ENCODE measurements around the gene ACSBG1.

The ACSBG1 gene

DNA sequence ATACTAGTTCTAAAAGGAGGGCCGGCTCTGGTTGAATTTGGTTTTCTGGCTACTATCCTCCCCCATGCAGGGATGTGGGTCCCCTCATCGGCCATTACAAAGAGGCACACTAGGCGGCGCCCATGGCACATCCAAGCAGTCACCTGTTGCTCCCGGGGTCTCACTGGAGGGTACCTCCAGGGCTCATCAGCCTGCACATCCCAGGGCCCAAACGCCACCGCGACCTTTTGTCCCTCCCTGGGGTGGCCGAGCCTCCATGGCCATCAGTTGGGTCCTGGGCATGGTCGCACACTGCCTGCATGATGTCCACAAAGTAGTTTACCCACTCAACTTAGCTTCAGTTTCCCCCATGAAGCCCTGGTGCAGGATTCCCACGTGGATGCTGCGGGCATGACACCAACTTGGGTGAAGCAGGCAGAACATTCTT lies 56.9 kb downstream of the ACSBG1 start:
- H3K79me2 ChIP-seq (ENCODE audit: insufficient read depth, low read length): no peaks in the 10 kb centered on the region

DNA sequence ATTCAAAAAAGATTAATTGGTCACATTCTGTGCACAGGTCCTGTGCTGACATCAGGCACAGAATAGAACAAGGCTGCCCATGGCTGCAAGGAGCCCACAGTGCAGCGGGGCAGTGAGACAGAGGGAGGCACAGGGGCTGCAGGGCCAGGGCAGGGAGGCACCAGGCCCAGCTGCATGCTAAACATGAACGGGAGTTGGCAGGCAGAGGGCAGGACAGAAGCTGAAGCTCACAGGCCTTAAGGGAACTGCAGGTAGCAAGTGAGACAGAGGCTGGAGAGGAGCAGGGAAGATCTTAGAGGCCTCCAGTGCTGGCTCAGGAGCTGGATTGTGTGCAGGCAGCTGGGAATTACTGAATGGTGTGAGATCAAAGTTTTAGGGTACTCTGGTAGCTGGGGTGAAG lies 59.0 kb downstream of the ACSBG1 start:
- Histone ChIP-seq H3K36me3 (ENCODE audit: low read length) (no peaks in the 10 kb centered on the region), H3K9ac (ENCODE audit: low read length) (no peak overlapping the region)

More for the DNA sequence above, 56.9 kb downstream of the ACSBG1 start:
- Histone ChIP-seq H3K36me3 (ENCODE audit: low read length) (no peaks in the 10 kb centered on the region), H3F3A (ENCODE audit: insufficient read depth) (no peaks in the 10 kb centered on the region), H3K4me2 (ENCODE audit: low read depth, low read length, poor library complexity, severe bottlenecking) (no peak overlapping the region), H3K9ac (ENCODE audit: low read length) (no peak overlapping the region), H4K20me1 (ENCODE audit: low read depth, low read length) (no peaks in the 10 kb centered on the region), H3K27me3 (ENCODE audit: low read length) (no peaks in the 10 kb centered on the region), H2AFZ (ENCODE audit: low read depth, low read length, severe bottlenecking) (no peak overlapping the region), H3K9me3 (ENCODE audit: insufficient read depth, low read length) (no peaks in the 10 kb centered on the region), H3K27ac (ENCODE audit: low read depth, low read length) (no peak overlapping the region), H3K9me2 (replicated peaks; ENCODE audit: insufficient read depth, low read length) (no peaks in the 10 kb centered on the region), H3K4me3 (ENCODE audit: insufficient read depth, low read length, poor library complexity, severe bottlenecking) (no peak overlapping the region)
- TF ChIP-seq, protein P1, sequence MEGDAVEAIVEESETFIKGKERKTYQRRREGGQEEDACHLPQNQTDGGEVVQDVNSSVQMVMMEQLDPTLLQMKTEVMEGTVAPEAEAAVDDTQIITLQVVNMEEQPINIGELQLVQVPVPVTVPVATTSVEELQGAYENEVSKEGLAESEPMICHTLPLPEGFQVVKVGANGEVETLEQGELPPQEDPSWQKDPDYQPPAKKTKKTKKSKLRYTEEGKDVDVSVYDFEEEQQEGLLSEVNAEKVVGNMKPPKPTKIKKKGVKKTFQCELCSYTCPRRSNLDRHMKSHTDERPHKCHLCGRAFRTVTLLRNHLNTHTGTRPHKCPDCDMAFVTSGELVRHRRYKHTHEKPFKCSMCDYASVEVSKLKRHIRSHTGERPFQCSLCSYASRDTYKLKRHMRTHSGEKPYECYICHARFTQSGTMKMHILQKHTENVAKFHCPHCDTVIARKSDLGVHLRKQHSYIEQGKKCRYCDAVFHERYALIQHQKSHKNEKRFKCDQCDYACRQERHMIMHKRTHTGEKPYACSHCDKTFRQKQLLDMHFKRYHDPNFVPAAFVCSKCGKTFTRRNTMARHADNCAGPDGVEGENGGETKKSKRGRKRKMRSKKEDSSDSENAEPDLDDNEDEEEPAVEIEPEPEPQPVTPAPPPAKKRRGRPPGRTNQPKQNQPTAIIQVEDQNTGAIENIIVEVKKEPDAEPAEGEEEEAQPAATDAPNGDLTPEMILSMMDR (IDR thresholded peaks at IDR 0.05; ENCODE audit: insufficient read depth, low read length, poor library complexity, severe bottlenecking): peak; percentile 80
- no peak for TF ChIP-seq EZH2phosphoT487 (conservative IDR thresholded peaks at IDR 0.05; ENCODE audit: low read length)

DNA sequence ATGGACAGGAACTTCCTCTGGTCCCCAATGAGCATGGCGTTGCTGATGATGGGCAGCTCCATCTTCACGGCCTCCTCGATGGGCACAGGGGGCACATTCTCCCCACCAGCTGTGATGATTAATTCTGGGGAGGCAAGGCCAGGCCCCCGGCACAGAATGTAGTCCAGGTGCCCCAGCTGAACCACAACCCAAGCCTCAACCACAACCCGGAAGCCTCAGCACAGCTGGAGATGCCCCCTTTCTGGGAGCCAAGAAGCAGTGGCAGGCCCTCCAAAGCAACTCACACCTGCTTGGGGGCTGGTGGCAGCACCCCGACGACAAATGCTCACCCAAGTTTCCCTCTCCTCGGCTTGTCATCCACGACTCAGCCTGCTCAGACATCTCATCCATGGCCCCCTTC lies 60.0 kb downstream of the ACSBG1 start:
- H3K27ac ChIP-seq (ENCODE audit: low read depth, low read length): no peak overlapping the region
- H4K20me1 ChIP-seq (ENCODE audit: low read depth, low read length): no peaks in the 10 kb centered on the region
- no peaks in the 10 kb centered on the region for H3K79me2 ChIP-seq (ENCODE audit: insufficient read depth, low read length)
- H3K9me3 ChIP-seq (ENCODE audit: insufficient read depth, low read length): no peaks in the 10 kb centered on the region
- H3K9ac ChIP-seq (ENCODE audit: low read length): no peak overlapping the region
- 0 out of 2 replicates have a peak, but pooled peaks cover 2% of the 10 kb centered on the region for H3K36me3 ChIP-seq (ENCODE audit: low read length)
- H3F3A ChIP-seq (ENCODE audit: insufficient read depth): no peaks in the 10 kb centered on the region
- no peak overlapping the region for H3K4me2 ChIP-seq (ENCODE audit: low read depth, low read length, poor library complexity, severe bottlenecking)
- H3K27me3 ChIP-seq (ENCODE audit: low read length): no peaks in the 10 kb centered on the region
- H3K9me2 ChIP-seq (replicated peaks; ENCODE audit: insufficient read depth, low read length): no peaks in the 10 kb centered on the region
- H2AFZ ChIP-seq (ENCODE audit: low read depth, low read length, severe bottlenecking): no peak overlapping the region
- H3K4me3 ChIP-seq (ENCODE audit: insufficient read depth, low read length, poor library complexity, severe bottlenecking): no peak overlapping the region
- TF ChIP-seq, protein P1 (IDR thresholded peaks at IDR 0.05; ENCODE audit: insufficient read depth, low read length, poor library complexity, severe bottlenecking): no peak
- TF ChIP-seq EZH2phosphoT487 (conservative IDR thresholded peaks at IDR 0.05; ENCODE audit: low read length): no peak

More for the DNA sequence above, 59.0 kb downstream of the ACSBG1 start:
- Histone ChIP-seq H3K79me2 (ENCODE audit: insufficient read depth, low read length) (no peaks in the 10 kb centered on the region), H4K20me1 (ENCODE audit: low read depth, low read length) (no peaks in the 10 kb centered on the region), H3F3A (ENCODE audit: insufficient read depth) (no peaks in the 10 kb centered on the region), H3K4me3 (ENCODE audit: insufficient read depth, low read length, poor library complexity, severe bottlenecking) (no peak overlapping the region), H3K4me2 (ENCODE audit: low read depth, low read length, poor library complexity, severe bottlenecking) (no peak overlapping the region), H3K27me3 (ENCODE audit: low read length) (no peaks in the 10 kb centered on the region), H3K9me2 (replicated peaks; ENCODE audit: insufficient read depth, low read length) (no peaks in the 10 kb centered on the region), H2AFZ (ENCODE audit: low read depth, low read length, severe bottlenecking) (no peak overlapping the region), H3K27ac (ENCODE audit: low read depth, low read length) (no peak overlapping the region), H3K9me3 (ENCODE audit: insufficient read depth, low read length) (no peaks in the 10 kb centered on the region)
- TF ChIP-seq EZH2phosphoT487 (conservative IDR thresholded peaks at IDR 0.05; ENCODE audit: low read length): no peak
- TF ChIP-seq, protein P1 (IDR thresholded peaks at IDR 0.05; ENCODE audit: insufficient read depth, low read length, poor library complexity, severe bottlenecking): no peak

All from SU-DHL-6 (cell line).